ENCODE results near the gene MME. TPM values are rescaled to one million over a fixed set of nuclear protein-coding genes. Genes with fewer than 3 reads are reported as not detected.

Gene MME
- polyA plus RNA-seq, 4 donors = 403 to 536 (median 478) TPM

- no peak for DNase-seq (ENCODE audit: low read depth in 4 of 4, low spot score in 3 of 4)
These were observed 54.9 kb downstream of the MME start for GRCh38 chr3:155135003-155135402.

- peak in 3 of 4 donors; percentile 30 to 47 (median 35) for DNase-seq (ENCODE audit: low read depth in 4 of 4, low spot score in 3 of 4)
These were observed 58.6 kb downstream of the MME start for GRCh38 chr3:155138677-155139076.

- no peak for DNase-seq (ENCODE audit: low read depth in 4 of 4, low spot score in 3 of 4)
These were observed 67.5 kb downstream of the MME start for GRCh38 chr3:155147588-155147987.

- no peak for DNase-seq (ENCODE audit: low read depth in 4 of 4, low spot score in 3 of 4)
These were observed 69.4 kb downstream of the MME start for GRCh38 chr3:155149494-155149893.

DNA sequence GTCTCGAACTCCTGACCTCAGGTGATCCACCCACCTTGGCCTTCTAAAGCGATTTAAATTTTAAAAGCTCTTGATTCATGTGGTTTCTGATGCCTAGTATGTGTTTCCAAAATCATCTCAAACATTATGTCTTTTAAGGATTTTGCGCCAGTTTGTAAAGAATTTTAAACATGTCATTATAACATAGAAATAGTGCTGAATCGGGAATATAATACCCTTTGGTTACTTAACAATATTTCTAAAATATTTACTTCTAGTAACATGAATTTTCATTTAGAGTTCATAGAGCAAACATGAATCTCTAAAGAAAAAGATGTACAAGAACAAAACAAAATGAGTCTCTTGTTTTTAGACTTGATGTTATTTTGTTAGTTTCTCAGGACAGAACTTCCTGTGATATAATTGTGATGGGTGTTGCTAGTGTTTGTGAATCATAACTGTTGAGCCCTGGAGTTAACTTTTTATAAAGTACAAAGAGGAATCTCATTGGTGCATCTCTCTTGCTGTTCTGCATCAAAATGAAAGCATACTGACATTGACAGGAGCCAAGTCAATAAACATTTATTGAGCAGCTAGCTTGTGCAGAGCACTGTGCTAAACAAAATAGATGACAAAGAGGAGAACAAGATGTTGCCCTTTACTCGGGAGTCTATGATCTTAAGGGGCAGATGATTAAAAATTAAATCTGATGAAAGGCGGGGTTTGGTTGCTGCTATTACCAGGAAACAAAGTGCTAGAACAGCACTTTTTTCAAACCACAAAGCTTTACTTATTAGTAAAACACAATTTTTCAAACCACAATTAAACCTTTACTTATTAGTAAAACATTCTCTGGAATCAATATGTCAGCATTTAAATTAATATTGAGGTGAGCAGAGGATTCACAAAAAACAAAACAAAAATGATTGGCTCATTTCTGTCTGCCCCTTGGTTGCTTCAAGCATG lies 73.4 kb downstream of the MME start:
- DNase-seq (ENCODE audit: low read depth in 4 of 4, low spot score in 3 of 4) = no peak

DNA sequence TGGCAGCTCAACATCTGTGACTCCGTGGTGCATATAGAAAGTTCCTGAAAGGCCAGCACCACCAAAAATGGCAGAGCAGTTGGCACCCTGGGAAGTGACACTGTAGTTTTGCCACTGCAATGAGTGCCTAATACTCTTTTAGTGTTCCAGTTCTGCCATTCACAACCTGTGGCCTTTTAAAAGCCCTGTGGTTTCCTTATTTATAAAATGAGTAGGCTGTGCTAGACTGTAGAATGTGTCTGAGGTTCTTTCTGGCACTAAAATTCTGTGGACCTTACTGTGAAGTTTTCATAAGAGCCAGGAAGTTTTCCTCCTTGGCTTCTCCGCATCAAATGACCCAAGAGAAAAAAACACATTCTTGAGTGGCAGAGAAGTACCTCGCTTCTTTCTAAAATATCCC lies 74.1 kb downstream of the MME start:
- no peak for DNase-seq (ENCODE audit: low read depth in 4 of 4, low spot score in 3 of 4)

DNA sequence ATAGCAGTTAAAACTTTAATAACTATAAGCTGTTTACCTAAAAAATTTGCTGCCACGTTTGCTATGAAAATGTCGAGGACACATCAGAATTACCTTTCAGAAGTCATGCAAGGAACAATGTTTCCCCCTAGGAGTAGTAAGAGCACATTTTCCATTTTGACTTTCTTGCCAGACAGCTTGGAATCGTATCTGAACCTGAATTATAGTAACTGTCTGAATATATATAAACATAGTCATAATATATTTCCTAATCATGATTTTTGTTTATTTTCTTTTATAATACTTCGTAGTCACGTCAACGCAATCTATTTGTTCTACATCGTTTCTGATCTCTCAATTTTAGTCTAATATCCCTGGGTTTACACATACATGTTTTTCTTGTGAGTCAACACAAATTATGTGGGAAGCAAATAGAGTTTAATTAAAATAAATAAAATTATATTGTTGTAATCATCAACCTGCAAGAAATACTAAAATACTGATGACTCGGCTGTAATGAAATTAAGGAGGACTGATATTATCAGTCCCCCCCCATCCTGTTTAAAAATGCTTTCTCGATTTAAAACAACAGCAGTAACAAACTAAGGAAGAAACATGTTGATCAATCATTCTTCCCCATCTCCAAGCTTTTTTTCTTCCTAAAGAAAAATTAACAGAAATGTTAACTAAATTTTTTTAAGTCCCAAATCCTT lies 78.4 kb downstream of the MME start:
- no peak for DNase-seq (ENCODE audit: low read depth in 4 of 4, low spot score in 3 of 4)

GRCh38 chr3:155159301-155159700 lies 79.2 kb downstream of the MME start:
- no peak for DNase-seq (ENCODE audit: low read depth in 4 of 4, low spot score in 3 of 4)

GRCh38 chr3:155161640-155162292 lies 81.6 kb downstream of the MME start:
- no peak for DNase-seq (ENCODE audit: low read depth in 4 of 4, low spot score in 3 of 4)

- no peak for DNase-seq (ENCODE audit: low read depth in 4 of 4, low spot score in 3 of 4)
These were observed 84.2 kb downstream of the MME start for GRCh38 chr3:155164306-155164705.

DNA sequence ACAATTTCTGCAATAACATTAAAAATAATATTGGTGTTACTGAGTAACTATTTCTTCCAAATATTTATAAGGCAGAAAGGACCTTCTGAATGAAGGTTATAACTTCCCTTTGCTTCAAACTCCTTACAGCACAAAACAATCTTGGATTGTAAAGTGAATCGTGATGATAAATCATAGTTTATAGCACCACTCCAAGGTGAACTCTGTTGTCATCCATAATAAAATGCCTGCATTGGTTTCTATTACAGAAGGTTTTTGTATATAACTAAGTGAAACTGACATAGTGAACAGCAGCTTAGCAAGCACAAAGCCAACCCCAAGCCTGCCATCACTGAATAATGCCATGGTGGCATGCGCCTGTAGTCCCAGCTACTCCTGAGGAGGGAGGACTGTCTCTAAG lies 86.3 kb downstream of the MME start:
- no peak for DNase-seq (ENCODE audit: low read depth in 4 of 4, low spot score in 3 of 4)

GRCh38 chr3:155169197-155169596 lies 89.1 kb downstream of the MME start:
- DNase-seq (ENCODE audit: low read depth in 4 of 4, low spot score in 3 of 4) = no peak

DNA sequence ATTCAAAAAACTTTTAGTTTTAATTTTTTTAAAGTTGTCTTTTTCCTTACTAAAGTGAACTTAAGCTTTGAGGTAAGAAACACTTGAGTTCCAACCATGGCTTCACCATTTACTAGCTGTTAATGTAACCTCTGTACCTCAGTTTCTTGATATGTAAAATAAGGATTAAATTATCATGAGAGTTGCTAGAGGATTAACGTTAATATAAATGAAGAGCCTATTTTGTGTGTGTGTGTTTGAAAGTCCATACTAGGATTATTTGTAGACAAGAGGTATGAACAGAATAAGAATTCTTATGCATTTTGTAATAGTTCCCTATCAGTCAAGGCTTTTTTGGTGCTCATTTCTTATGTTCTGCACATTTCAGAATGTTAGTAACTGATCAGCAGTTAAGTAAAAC lies 93.7 kb downstream of the MME start:
- no peak for DNase-seq (ENCODE audit: low read depth in 4 of 4, low spot score in 3 of 4)

DNA sequence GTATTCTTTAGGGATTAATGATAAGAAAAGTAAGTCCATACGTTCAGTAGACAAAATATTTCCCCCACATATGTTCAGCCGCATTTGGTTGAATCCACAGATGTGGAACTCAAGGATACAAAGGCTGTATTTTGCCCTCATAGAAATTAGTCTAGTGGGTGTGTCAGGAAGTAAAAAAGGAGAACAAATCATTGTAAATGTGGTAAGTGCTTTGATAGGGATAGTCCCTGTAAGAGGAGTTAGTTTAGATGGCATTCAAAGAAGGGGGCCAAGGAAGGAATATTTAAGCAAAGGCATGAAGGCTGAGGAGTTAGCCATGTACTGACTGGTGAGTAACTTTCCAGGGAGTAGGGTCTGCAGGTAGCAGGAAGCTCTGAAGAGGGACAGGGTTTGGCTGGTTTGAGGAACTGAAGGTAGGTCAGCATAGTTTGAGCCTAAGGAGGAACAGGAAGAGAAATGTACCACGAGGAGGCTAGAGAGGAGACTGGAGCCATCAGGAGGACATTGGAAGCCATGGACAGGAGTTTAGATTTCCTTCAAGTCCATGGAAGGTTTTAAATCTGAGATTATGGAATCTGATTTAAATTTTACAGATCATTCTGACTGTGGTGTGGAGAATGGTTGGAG lies 98.8 kb downstream of the MME start:
- DNase-seq (ENCODE audit: low read depth in 4 of 4, low spot score in 3 of 4) = no peak

DNA sequence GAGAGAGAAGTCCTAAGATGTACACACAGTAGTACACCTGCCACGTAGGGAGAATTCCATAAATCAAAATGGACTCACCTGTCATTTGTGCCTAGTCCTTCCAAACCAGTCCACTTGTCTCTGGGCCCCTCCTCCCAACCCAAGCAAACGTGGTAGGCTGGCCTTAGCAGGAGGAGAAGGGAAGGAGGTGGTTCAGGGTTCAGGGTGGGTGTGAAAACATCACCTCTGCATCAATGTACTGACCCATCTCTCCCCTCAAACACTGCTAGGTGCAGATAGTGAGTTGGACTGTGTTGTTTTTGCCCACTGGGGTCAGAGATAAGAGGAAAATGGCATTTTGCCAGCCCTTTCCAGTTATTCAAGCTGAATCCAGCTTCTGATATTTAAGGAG lies 99.3 kb downstream of the MME start:
- no peak for DNase-seq (ENCODE audit: low read depth in 4 of 4, low spot score in 3 of 4)

DNA sequence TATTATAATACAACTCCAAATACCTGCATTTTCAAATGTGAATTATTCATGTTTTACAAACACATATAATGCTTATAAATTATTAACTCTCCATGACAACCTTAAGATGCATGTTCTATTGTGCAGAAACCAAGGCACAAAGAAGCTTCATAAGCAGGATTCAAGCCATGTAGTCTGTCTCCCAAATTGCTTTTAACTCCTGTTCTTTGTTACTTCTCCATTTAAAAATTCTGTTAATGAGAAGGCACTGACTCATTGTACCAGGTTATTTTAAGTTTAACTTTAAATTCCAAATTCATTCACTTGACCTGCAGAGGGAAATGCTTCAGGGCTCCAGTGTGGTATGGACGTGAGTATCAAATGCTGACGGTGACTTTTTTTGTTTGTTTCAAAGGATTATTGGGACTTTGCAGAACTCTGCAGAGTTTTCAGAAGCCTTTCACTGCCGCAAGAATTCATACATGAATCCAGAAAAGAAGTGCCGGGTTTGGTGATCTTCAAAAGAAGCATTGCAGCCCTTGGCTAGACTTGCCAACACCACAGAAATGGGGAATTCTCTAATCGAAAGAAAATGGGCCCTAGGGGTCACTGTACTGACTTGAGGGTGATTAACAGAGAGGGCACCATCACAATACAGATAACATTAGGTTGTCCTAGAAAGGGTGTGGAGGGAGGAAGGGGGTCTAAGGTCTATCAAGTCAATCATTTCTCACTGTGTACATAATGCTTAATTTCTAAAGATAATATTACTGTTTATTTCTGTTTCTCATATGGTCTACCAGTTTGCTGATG lies 100.0 kb downstream of the MME start:
- DNase-seq (ENCODE audit: low read depth in 4 of 4, low spot score in 3 of 4) = no peak

GRCh38 chr3:155182467-155182866 lies 102.3 kb downstream of the MME start:
- DNase-seq (ENCODE audit: low read depth in 4 of 4, low spot score in 3 of 4) = no peak

- DNase-seq (ENCODE audit: low read depth in 4 of 4, low spot score in 3 of 4) = no peak
These were observed 103.9 kb downstream of the MME start for GRCh38 chr3:155184011-155184410.

GRCh38 chr3:155185631-155186071 lies 105.5 kb downstream of the MME start:
- DNase-seq (ENCODE audit: low read depth in 4 of 4, low spot score in 3 of 4) = no peak

DNA sequence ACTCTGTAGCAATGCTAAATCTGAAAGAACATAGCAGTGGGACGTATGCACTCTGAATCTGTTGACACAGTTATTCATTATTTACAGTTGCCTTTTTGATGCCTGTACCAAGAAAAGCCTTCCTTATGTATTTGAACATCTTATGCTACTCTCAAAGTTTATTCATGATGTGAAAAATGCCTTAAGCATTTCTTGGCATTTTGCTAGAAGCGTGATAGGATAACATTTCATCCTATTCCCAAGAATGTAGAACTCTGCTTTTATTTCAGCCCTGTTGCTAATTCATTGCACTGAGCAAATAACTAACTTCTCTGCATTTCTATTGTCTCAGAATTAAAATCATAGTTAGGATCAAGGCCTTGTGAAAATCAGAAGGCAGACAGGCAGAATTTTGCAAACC lies 107.9 kb downstream of the MME start:
- no peak for DNase-seq (ENCODE audit: low read depth in 4 of 4, low spot score in 3 of 4)

Measured in right renal pelvis (tissue), 4 donors.